Heart left ventricle (tissue), 13 donors: ENCODE data around the gene HGS.

ENCODE experiments used
- POLR2A ChIP-seq, 2 donors: fragments of 450-650 bp; IDR thresholded peaks; one replicate each; pipeline ENCODE4 v1.6.1; 2017; ENCODE audit warnings: antibody characterized with exemption in 2 of 2, mild to moderate bottlenecking in 2 of 2, moderate library complexity in 2 of 2
- TF ChIP-seq, protein P1 (sequence below), 12 donors: fragments of 200-600 bp; sonication (generic) in 4 of 12; IDR thresholded peaks; one replicate each; pipeline versions ENCODE4 v1.5.0 to v1.8.0; 2018 to 2022; ENCODE audit warnings: antibody characterized with exemption in 12 of 12, mild to moderate bottlenecking in 5 of 12
- donor health status: ischemic (EF 13 %, LVEDD 7.1; RV severe dilation, severe dysfunction).
- donor health status: DM: no; HTN: yes; CAD: no.
- donor health status: DM: no; HTN: no; CAD: no.
- donor health status: ischemic (EF 25% LVEDD 6.9; RV normal size, moderate dysfunction).
- donor health status: ischemic (EF 25% LVEDD 5.7; RV mildly dilated, moderate dysfunction).
- donor health status: ischemic (EF 35%, LVEDD 5.7; RV mildly dilated, moderate dysfunction).
- donor health status: nonischemic (EF 11% LVEDD 7.7; RV severe dilation, severe dysfunction).
- donor health status: DM: yes; HTN: yes; CAD: no.
- donor health status: PGD.
- donor health status: ischemic (EF 29% LVEDD 5.4; RV normal size, mild dysfunction).
- donor health status: nonischemic (EF 23%, LVEDD 6.1; RV moderate dilation, normal function).

DNA sequence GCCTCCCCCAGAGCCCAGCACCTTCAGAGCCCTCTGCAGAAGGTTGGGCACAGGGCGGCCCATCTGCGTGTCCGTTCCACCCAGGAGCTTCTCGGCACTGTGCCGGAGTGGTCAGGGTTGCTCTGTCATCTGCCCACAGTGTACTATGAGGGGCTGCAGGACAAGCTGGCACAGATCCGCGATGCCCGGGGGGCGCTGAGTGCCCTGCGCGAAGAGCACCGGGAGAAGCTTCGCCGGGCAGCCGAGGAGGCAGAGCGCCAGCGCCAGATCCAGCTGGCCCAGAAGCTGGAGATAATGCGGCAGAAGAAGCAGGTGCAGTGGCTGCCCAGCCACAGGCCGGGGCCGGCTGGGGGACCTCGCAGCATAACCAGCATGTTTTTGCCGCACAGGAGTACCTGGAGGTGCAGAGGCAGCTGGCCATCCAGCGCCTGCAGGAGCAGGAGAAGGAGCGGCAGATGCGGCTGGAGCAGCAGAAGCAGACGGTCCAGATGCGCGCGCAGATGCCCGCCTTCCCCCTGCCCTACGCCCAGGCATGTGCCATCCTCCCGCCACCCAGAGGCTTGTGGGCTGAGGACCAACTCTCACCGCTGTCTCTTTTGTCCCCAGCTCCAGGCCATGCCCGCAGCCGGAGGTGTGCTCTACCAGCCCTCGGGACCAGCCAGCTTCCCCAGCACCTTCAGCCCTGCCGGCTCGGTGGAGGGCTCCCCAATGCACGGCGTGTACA is 12.6 kb downstream of the HGS start:
- TF ChIP-seq, protein P1, sequence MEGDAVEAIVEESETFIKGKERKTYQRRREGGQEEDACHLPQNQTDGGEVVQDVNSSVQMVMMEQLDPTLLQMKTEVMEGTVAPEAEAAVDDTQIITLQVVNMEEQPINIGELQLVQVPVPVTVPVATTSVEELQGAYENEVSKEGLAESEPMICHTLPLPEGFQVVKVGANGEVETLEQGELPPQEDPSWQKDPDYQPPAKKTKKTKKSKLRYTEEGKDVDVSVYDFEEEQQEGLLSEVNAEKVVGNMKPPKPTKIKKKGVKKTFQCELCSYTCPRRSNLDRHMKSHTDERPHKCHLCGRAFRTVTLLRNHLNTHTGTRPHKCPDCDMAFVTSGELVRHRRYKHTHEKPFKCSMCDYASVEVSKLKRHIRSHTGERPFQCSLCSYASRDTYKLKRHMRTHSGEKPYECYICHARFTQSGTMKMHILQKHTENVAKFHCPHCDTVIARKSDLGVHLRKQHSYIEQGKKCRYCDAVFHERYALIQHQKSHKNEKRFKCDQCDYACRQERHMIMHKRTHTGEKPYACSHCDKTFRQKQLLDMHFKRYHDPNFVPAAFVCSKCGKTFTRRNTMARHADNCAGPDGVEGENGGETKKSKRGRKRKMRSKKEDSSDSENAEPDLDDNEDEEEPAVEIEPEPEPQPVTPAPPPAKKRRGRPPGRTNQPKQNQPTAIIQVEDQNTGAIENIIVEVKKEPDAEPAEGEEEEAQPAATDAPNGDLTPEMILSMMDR (IDR thresholded peaks at IDR 0.05) = no peak
- no peak for TF ChIP-seq POLR2A (IDR thresholded peaks at IDR 0.05)
